Motor neuron (in vitro differentiated cells): ENCODE results near the gene CDCA8. TPM values are rescaled to one million over a fixed set of nuclear protein-coding genes. Genes with fewer than 3 reads are reported as not detected.
"Not testable (repeated sequence)": the region's sequence is repeated elsewhere in the genome, so short reads cannot be mapped to it uniquely, and the experiment has no call there.

ENCODE experiments used
- ATAC-seq, 8 experiments: fragments of 200-7000 bp; cut with Tn5 transposase; replicated peaks in 6 of 8; 2 replicates each; pipeline ENCODE4 v1.8.0; 2021; ENCODE audit warnings: mild to moderate bottlenecking in 8 of 8, moderate library complexity in 8 of 8
- H3K27ac ChIP-seq, 2 donors: fragments of 250-450 bp; sonication (Bioruptor Pico); 2 replicates each; pipeline ENCODE4 v1.9.0; 2021; ENCODE audit warnings: antibody characterized with exemption in 2 of 2, mild to moderate bottlenecking in 2 of 2, moderate library complexity in 1 of 2
- H3K4me1 ChIP-seq, 2 donors: fragments of 250-450 bp; sonication (Bioruptor Pico); replicated peaks in 1 of 2; 2 replicates each; pipeline ENCODE4 v1.6.1; 2021; ENCODE audit warnings: antibody characterized with exemption in 2 of 2, mild to moderate bottlenecking in 2 of 2, moderate library complexity in 1 of 2
- H3K4me3 ChIP-seq, 5 donors: fragments of 250-450 bp; sonication (Bioruptor Pico); 2 replicates each; pipeline ENCODE4 v1.9.0; 2021; ENCODE audit warnings: antibody characterized with exemption in 5 of 5, mild to moderate bottlenecking in 5 of 5, moderate library complexity in 4 of 5
- WGBS, 10 experiments: fragments of 450-650 bp; shearing (Covaris generic); methylation state at CpG; one replicate each; pipeline ENCODE4 v1.0.0; 2022; 5-methylcytosine and 5-hydroxymethylcytosine counted together
- in situ Hi-C, 9 experiments: fragments of 400-800 bp; cut with MboI; loops; one replicate each; pipeline ENCODE4 v1.15.0; 2021; ENCODE audit warnings: low sequenced_read_pairs in 9 of 9, low pct_unique_long_range_greater_than_20kb in 2 of 9; ENCODE audit not compliant: unreplicated experiment in 9 of 9
- total RNA-seq, 8 experiments: library from RNA; unstranded; fragments of 300-600 nt; gene quantifications; 2 replicates each; pipeline versions ENCODE4 v1.2.3 to v1.2.4, GENCODE V29; 2022

Gene CDCA8
- total RNA-seq, 8 experiments from 2014 or later = 0.20 to 57.4 (median 3.2) TPM

DNA sequence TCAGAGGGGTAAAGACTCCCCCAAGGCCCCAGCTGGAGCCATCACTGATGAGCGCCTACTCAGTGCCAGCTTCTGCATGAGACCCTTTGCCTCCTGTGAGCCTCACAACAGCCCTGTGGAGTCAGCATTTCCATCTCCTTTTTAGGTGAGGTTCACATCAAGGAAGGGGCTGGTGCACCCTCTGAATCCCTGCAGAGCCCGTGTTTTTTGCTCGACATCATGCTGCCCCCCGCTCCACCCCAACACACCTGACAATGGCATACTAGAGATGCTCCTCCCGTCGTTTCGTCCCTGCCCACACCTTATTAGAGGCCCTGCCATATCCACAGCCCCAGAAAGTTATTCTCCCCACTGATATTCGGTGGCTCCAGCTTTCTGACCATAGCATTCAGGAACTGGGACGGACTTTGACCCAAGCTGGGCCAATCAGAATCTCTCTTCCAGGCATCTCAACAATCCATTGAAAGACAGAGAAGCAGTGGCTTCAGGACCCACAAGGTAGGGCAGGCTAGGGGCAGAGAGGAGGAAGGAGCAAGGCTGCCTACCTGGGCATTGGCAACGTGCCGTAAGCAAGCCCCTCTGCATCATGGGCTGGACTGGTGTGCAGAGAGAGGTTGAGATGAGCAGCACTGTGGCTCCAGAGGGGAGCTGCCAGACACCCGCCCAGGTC is 39.9 kb downstream of the CDCA8 start:
- in situ Hi-C loops = no loop called here
- no peak overlapping the region for H3K4me3 ChIP-seq
- H3K27ac ChIP-seq = no peak overlapping the region
- peak in 1 of 8 experiments; percentile 11 for ATAC-seq
- peaks cover 0 to 12% of the 10 kb centered on the region in 2 donors for H3K4me1 ChIP-seq
- 57 to 85% (median 71%) methylated on average over 1 to 9 of the region's 12 CpGs; no CpG with 5 or more reads in 3 of the 10 experiments for WGBS, 10 experiments

DNA sequence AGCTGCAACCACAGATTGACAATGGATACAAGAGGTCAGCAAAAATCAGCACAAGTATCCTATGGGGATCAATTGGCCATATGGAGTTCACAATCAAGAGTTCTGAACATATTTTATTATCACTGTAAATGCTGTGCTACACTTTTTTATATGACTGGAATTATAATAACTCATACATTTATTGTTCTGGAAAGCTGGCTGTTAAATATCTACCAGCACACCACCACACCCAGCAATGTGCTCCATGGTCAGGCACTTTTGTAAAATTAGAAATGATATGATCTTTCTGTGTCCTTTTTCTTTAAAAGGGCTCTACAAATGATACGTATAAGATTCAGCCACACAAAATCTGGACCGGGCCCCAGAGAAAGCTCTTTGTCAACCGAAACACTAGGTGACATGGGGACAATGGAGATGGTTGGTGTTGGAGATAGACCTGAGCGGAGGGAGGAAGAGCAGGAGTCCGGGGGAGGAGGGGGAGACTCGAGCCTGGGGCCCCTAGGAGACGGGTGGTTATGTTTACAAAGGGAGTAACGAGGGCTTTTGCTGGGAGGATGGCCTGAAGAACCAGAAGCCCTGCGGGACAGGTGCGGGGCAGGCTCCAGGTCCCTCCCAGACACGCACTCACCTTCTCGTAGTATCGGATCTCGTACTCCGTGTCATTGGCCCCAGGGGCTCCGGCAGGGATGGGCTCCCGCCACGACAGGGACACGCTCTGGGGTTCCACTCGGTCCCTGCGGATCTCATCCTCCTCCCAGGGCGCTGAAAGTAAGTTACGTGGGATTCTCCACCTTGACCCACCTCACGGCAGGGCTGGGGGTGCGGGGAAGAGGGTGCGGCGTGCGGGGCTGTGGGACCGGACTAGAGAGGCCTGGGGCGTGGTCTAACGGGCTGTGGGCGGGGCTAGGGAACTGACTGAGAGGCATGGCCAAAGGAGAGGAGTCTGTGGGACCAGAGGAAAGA is 42.6 kb downstream of the CDCA8 start:
- no peak overlapping the region for H3K4me3 ChIP-seq
- 0 to 36% (median 17%) methylated on average over 1 to 15 of the region's 32 CpGs; no CpG with 5 or more reads in 4 of the 10 experiments for WGBS, 10 experiments
- in situ Hi-C loops = no loop called here
- peaks cover 0 to 7% of the 10 kb centered on the region in 2 donors for H3K4me1 ChIP-seq
- no peak overlapping the region for H3K27ac ChIP-seq
- peak in 4 of 8 experiments; percentile 23 to 68 (median 34) for ATAC-seq

DNA sequence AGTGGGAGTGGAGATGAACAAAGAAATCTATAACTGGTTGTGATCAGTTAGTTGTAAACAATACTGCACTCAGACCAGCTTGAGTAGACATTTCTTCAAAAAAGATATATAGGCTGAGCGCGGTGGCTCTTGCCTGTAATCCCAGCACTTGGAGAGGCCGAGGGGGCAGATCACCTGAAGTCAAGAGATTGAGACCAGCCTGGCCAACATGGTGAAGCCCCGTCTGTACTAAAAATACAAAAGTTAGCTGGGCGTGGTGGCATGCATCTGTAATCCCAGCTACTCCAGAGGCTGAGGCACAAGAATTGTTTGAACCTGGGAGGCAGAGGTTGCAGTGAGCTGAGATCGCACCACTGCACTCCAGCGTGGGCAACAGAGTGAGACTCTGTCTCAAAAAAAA is 45.7 kb downstream of the CDCA8 start:
- in situ Hi-C loops, H3K27ac ChIP-seq, ATAC-seq, H3K4me3 ChIP-seq, H3K4me1 ChIP-seq: not testable (repeated sequence)
- 33 to 83% (median 69%) methylated on average over 1 to 6 of the region's 7 CpGs; no CpG with 5 or more reads in 2 of the 10 experiments for WGBS, 10 experiments

DNA sequence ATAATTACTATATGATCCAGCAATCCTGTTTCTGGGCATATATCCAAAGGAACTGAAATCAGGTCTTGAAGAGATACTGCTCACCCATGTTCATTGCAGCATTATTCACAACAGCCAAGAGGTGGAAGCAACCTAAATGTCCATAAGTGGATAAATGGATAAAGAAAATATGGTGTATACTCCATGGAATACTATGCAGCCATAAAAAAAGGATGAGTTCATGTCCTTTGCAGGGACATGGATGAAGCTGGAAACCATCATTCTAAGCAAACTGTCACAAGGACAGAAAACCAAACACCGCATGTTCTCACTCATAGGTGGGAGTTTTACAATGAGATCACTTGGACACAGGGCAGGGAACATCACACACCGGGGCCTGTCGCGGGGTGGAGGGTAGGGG is 46.3 kb downstream of the CDCA8 start:
- H3K4me3 ChIP-seq, H3K4me1 ChIP-seq, ATAC-seq, in situ Hi-C loops, H3K27ac ChIP-seq: not testable (repeated sequence)
- WGBS, 10 experiments = 63 to 100% (median 80%) methylated on average over 1 to 4 of the region's 4 CpGs; no CpG with 5 or more reads in 1 of the 10 experiments

GRCh38 chr1:37739222-37739621 is 46.9 kb downstream of the CDCA8 start:
- WGBS, 10 experiments = 53 to 100% (median 86%) methylated on average over 1 to 2 of the region's 2 CpGs
- in situ Hi-C loops = no loop called here
- H3K4me1 ChIP-seq = no peaks in the 10 kb centered on the region
- no peak overlapping the region for H3K27ac ChIP-seq
- H3K4me3 ChIP-seq = no peak overlapping the region
- ATAC-seq = no peak

GRCh38 chr1:37741130-37741529 is 48.8 kb downstream of the CDCA8 start:
- no peaks in the 10 kb centered on the region for H3K4me1 ChIP-seq
- in situ Hi-C loops = no loop called here
- ATAC-seq = no peak
- H3K27ac ChIP-seq = no peak overlapping the region
- WGBS, 10 experiments = 29 to 80% (median 65%) methylated on average over 1 to 9 of the region's 9 CpGs; no CpG with 5 or more reads in 2 of the 10 experiments
- H3K4me3 ChIP-seq = no peak overlapping the region

DNA sequence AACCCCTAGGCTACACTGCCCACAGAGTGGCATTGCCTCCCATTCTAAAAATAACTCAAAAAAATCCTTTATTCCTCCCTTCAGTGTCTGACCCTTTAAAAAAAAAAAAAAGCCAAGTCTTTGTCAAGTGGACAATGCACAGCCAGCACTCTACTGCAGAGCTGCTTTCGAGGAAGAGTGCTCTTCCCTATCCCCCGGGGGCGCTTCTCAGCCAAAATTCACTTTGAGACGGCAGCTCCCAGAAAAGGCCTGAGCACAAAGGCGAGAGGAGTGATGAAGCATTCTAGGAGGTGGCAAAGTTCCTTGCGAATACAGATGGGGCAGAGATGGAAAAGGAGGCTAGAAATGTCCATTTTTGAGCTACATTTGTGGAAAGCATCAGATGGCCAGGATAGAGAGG is 49.3 kb downstream of the CDCA8 start:
- WGBS, 10 experiments = 0 to 60% (median 20%) methylated on average over 1 to 6 of the region's 6 CpGs; no CpG with 5 or more reads in 1 of the 10 experiments
- Histone ChIP-seq H3K4me3 (no peak overlapping the region), H3K27ac (no peak overlapping the region), H3K4me1 (no peaks in the 10 kb centered on the region)
- ATAC-seq = no peak
- in situ Hi-C loops = no loop called here

- H3K4me3 ChIP-seq = no peak overlapping the region
- in situ Hi-C loops = no loop called here
- no peaks in the 10 kb centered on the region for H3K4me1 ChIP-seq
- ATAC-seq = peak in 1 of 8 experiments; percentile 34
- no peak overlapping the region for H3K27ac ChIP-seq
- WGBS, 10 experiments = 36 to 92% (median 72%) methylated on average over 1 to 3 of the region's 3 CpGs
Measured at GRCh38 chr1:37746806-37747205, 54.5 kb downstream of the CDCA8 start.

DNA sequence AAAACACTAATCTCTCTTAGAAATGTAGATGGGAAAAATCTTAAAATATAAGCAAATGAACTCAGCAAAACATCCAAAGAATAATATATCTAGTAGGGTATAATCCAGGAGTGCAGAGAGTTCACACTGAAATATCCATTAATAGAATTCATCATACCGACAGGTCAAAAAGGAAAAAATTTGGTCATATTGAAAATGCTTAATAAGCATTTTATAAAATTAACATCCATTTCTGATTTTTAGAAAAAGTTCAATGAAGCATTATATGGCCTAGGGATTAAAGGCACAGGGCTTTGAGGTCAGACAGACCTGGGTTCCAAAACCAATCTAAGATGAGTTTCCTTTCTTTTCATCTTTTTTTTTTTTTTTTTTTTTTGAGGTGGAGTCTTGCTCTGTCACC is 56.2 kb downstream of the CDCA8 start:
- 44 to 100% (median 90%) methylated on average over 1 of the region's 1 CpG for WGBS, 10 experiments
- no peak for ATAC-seq
- in situ Hi-C loops = no loop called here
- no peak overlapping the region for H3K27ac ChIP-seq
- H3K4me3 ChIP-seq = no peak overlapping the region
- no peaks in the 10 kb centered on the region for H3K4me1 ChIP-seq

DNA sequence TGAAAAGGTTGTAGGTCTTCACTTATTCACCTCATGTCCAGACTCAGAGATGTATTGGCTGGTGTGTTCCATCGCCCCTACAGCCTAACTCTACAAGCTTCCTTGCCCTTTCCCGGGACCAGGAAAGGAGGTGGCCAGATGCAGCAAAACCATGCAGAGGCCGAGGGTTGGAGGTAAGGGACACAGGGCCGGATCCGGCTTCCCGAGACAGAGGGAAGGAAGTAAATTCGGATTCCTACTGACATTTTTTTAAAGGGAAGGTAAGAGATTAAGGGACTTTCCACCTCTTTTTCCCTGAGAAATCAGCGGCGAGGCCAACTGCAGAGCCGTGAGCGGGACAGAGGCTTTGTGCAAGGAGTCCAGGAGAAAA is 59.9 kb downstream of the CDCA8 start:
- no peaks in the 10 kb centered on the region for H3K4me1 ChIP-seq
- in situ Hi-C loops = no loop called here
- peak overlapping the region; percentile 33 to 50 (median 44) for H3K4me3 ChIP-seq
- peak overlapping the region in 1 of 2 donors; percentile 75 for H3K27ac ChIP-seq
- ATAC-seq = no peak
- WGBS, 10 experiments = 0 to 90% (median 18%) methylated on average over 1 to 11 of the region's 11 CpGs; no CpG with 5 or more reads in 2 of the 10 experiments

GRCh38 chr1:37752583-37753471 is 60.5 kb downstream of the CDCA8 start:
- Histone ChIP-seq H3K4me1 (no peaks in the 10 kb centered on the region), H3K27ac (peak overlapping the region; percentile 22 to 75), H3K4me3 (peak overlapping the region; percentile 33 to 50 (median 44))
- WGBS, 10 experiments = 10 to 20% (median 12%) methylated on average over 3 to 5 of the region's 105 CpGs; no CpG with 5 or more reads in 7 of the 10 experiments
- in situ Hi-C loops = no loop called here
- peak; percentile 61 to 96 (median 90) for ATAC-seq

GRCh38 chr1:37753473-37754321 is 61.4 kb downstream of the CDCA8 start:
- no peaks in the 10 kb centered on the region for H3K4me1 ChIP-seq
- peak overlapping the region; percentile 33 to 50 (median 44) for H3K4me3 ChIP-seq
- in situ Hi-C loops = no loop called here
- ATAC-seq = peak in 2 of 8 experiments; percentile 5
- 0 to 9% methylated on average over 4 to 16 of the region's 52 CpGs; no CpG with 5 or more reads in 8 of the 10 experiments for WGBS, 10 experiments
- no peak overlapping the region for H3K27ac ChIP-seq
